GM12878 (cell line): Measurements from ENCODE around the gene MROH8. TPM values are rescaled to one million over a fixed set of nuclear protein-coding genes. Genes with fewer than 3 reads are reported as not detected.

Experiments used
- ATAC-seq: fragments of 200-7000 bp; cut with Tn5 transposase; 3 replicates; pipeline ENCODE4 v1.9.1; 2020; ENCODE audit warnings: mild to moderate bottlenecking, moderate library complexity
- BruUV-seq: library from RNA; stranded (reverse); fragments of 400-500 nt; replicated peaks from 2 replicates; lab custom pipeline; 2021; lab: Mats Ljungman, UMichigan
- CTCF ChIA-PET: fragments of 300-600 bp; sonication (Branson Sonifier 250); formaldehyde crosslinking; extraction: SDS; loops from one replicate; lab custom pipeline; 2021; ENCODE audit warnings: inconsistent platforms; lab: Yijun Ruan, JAX
- POLR2A ChIA-PET: fragments of 350-600 bp; formaldehyde crosslinking; extraction: SDS; loops from one replicate; lab custom pipeline; 2021; ENCODE audit warnings: inconsistent platforms; lab: Charles Lee
- RAD21 ChIA-PET: fragments of 300-600 bp; sonication (Branson Sonifier 250); formaldehyde crosslinking; loops from one replicate; lab custom pipeline; 2023; ENCODE audit warnings: antibody characterized with exemption; ENCODE audit not compliant: unreplicated experiment; lab: Charles Lee
- SMC1A ChIA-PET: fragments of 300-600 bp; sonication (Branson Sonifier 250); formaldehyde crosslinking; loops from one replicate; lab custom pipeline; 2023; ENCODE audit not compliant: unreplicated experiment, uncharacterized antibody; lab: Charles Lee
- DNase-seq: peaks from one replicate; pipeline ENCODE4 v3.0.0-alpha.2; 2011; ENCODE audit warnings: low read depth, low spot score
- FAIRE-seq: peaks from 3 replicates; lab custom pipeline; 2011; peaks lifted over from hg19 to GRCh38; lab: Jason Lieb, UNC
- H2AFZ ChIP-seq: 2 replicates; pipeline ENCODE4 v1.6.0; 2011; ENCODE audit warnings: low read depth, low read length, control low read depth; ENCODE audit not compliant: control insufficient read depth
- H3K27ac ChIP-seq: 2 replicates; pipeline ENCODE4 v1.5.1; 2011; ENCODE audit warnings: control low read depth; ENCODE audit not compliant: control insufficient read depth, insufficient read depth
- H3K27me3 ChIP-seq, 2 experiments: replicated peaks in 1 of 2; 2 replicates each; pipeline versions ENCODE4 v1.6.0 to v1.6.1; 2011; ENCODE audit warnings: low read length in 1 of 2; ENCODE audit not compliant: control insufficient read depth in 2 of 2, insufficient read depth in 2 of 2
- H3K36me3 ChIP-seq, 2 experiments: 2 replicates each; pipeline ENCODE4 v1.5.1; 2011; ENCODE audit warnings: low read length in 1 of 2; ENCODE audit not compliant: control insufficient read depth in 2 of 2, insufficient read depth in 2 of 2
- H3K4me1 ChIP-seq: 2 replicates; pipeline ENCODE4 v1.6.1; 2011; ENCODE audit warnings: mild to moderate bottlenecking, low read length, moderate library complexity, mixed read lengths; ENCODE audit not compliant: control insufficient read depth, insufficient read depth
- H3K4me2 ChIP-seq: 2 replicates; pipeline ENCODE4 v1.6.0; 2011; ENCODE audit warnings: control low read depth; ENCODE audit not compliant: control insufficient read depth, insufficient read depth
- H3K4me3 ChIP-seq: fragments of 200-600 bp; sonication (generic); 2 replicates; pipeline ENCODE4 v1.5.1; 2016
- H3K79me2 ChIP-seq: 2 replicates; pipeline ENCODE4 v1.6.0; 2011; ENCODE audit warnings: low read length; ENCODE audit not compliant: control insufficient read depth, insufficient read depth
- H3K9ac ChIP-seq: 2 replicates; pipeline ENCODE4 v1.8.0; 2011; ENCODE audit warnings: low read length, control low read depth, mixed read lengths; ENCODE audit not compliant: control insufficient read depth, insufficient read depth
- H3K9me3 ChIP-seq: replicated peaks from 3 replicates; pipeline ENCODE4 v1.5.1; 2011; ENCODE audit warnings: mild to moderate bottlenecking, low read length; ENCODE audit not compliant: control insufficient read depth, insufficient read depth
- H4K20me1 ChIP-seq: 2 replicates; pipeline ENCODE4 v1.6.0; 2011; ENCODE audit not compliant: control insufficient read depth, insufficient read depth
- ATF3 ChIP-seq: IDR thresholded peaks from 2 replicates; pipeline ENCODE4 v1.6.1; 2011; ENCODE audit warnings: low read depth, mild to moderate bottlenecking, low read length, moderate library complexity, borderline replicate concordance; ENCODE audit errors: extremely low read depth
- CBFB ChIP-seq: IDR thresholded peaks from 2 replicates; pipeline ENCODE4 v1.6.1; 2016; ENCODE audit warnings: antibody characterized with exemption, low read depth
- FOXM1 ChIP-seq: IDR thresholded peaks from 2 replicates; pipeline ENCODE4 v1.6.1; 2012; ENCODE audit warnings: low read depth, mild to moderate bottlenecking, inconsistent platforms, low read length, moderate library complexity
- GABPA ChIP-seq: IDR thresholded peaks from 2 replicates; pipeline ENCODE4 v1.6.1; 2014; ENCODE audit warnings: antibody characterized with exemption, low read depth, mild to moderate bottlenecking, inconsistent platforms
- HDAC2 ChIP-seq: fragments of 200-600 bp; sonication (generic); IDR thresholded peaks from 2 replicates; pipeline ENCODE4 v1.6.1; 2017
- IKZF2 ChIP-seq, 2 experiments: fragments of 450-650 bp; IDR thresholded peaks; 2 replicates each; pipeline ENCODE4 v1.6.1; 2017; ENCODE audit warnings: mild to moderate bottlenecking in 2 of 2, moderate library complexity in 2 of 2
- KAT2A ChIP-seq: conservative IDR thresholded peaks from 2 replicates; pipeline ENCODE4 v1.6.1; 2011; ENCODE audit warnings: low read depth, low read length; ENCODE audit not compliant: control insufficient read depth
- MXI1 ChIP-seq: fragments of 150-350 bp; IDR thresholded peaks from 2 replicates; pipeline ENCODE4 v1.6.1; 2011; ENCODE audit warnings: low read depth, mild to moderate bottlenecking, inconsistent platforms, low read length, improper control_type of control experiment
- MYB ChIP-seq: fragments of 150-350 bp; IDR thresholded peaks from 2 replicates; pipeline ENCODE4 v1.6.1; 2014; ENCODE audit warnings: mild to moderate bottlenecking, low read depth, low read length, borderline replicate concordance
- NR2C1 ChIP-seq: fragments of 450-650 bp; IDR thresholded peaks from 2 replicates; pipeline ENCODE4 v1.6.1; 2017; ENCODE audit warnings: antibody characterized with exemption, mild to moderate bottlenecking, moderate library complexity
- PKNOX1 ChIP-seq: fragments of 450-650 bp; IDR thresholded peaks from 2 replicates; pipeline ENCODE4 v1.6.1; 2016; ENCODE audit warnings: mild to moderate bottlenecking
- RCOR1 ChIP-seq: conservative IDR thresholded peaks from 2 replicates; pipeline ENCODE4 v1.6.1; 2012; ENCODE audit warnings: low read depth, low read length, improper control_type of control experiment
- YBX1 ChIP-seq: fragments of 450-650 bp; IDR thresholded peaks from 2 replicates; pipeline ENCODE4 v1.6.1; 2016; ENCODE audit warnings: antibody characterized with exemption
- WGBS: methylation state at CpG from one replicate; pipeline ENCODE4 v1.1.6; 2016; ENCODE audit warnings: low lambda C conversion rate; ENCODE audit not compliant: insufficient replicate concordance, insufficient coverage; ENCODE audit errors: missing lambda C conversion rate; 5-methylcytosine and 5-hydroxymethylcytosine counted together
- in situ Hi-C: fragments of 300-500 bp; cut with MboI; formaldehyde crosslinking; loops from 9 replicates; pipeline ENCODE4 v1.14.3; 2018; ENCODE audit warnings: mixed read lengths
- intact Hi-C: fragments of 100-400 bp; cut with micrococcal nuclease; formaldehyde crosslinking; loops from one replicate; pipeline ENCODE4 v1.14.2; 2022; ENCODE audit not compliant: unreplicated experiment
- polyA plus RNA-seq, 11 experiments: library from polyadenylated mRNA; depleted of rRNA in 4 of 11; unstranded in 6 of 11; stranded (reverse) in 5 of 11; fragments of >200 nt; fragmentation: Nextera tagmentation in 4 of 11; fragmentation: Illumina TruSeq in 1 of 11; extraction: Ambion mirVana in 4 of 11; extraction: Trizol in 1 of 11; gene quantifications; 1 replicate in 1 of 11; 2 replicates in 10 of 11; pipeline versions ENCODE4 v1.2.1 to v1.2.3, GENCODE V29; 2011 to 2016; ENCODE audit warnings: inconsistent platforms in 2 of 11, missing spikeins in 2 of 11, low read depth in 1 of 11
- total RNA-seq, 4 experiments: library from RNA; depleted of rRNA in 3 of 4; stranded (reverse); fragments of >200 nt in 3 of 4; fragmentation: Illumina TruSeq in 1 of 4; extraction: Trizol in 1 of 4; gene quantifications; 2 replicates each; pipeline versions ENCODE4 v1.2.1 to v1.2.3, GENCODE V29; 2013 to 2021

MROH8 gene
- total and polyA plus RNA-seq, 10 of the 15 experiments (the other 5 are each of a cell fraction or from before 2014, with no cell fraction given) = 0.16 to 2.8 (median 1.8) TPM

GRCh38 chr20:37218976-37219375, 39.6 kb upstream of the MROH8 start:
- TF ChIP-seq FOXM1 = no peak
- SMC1A ChIA-PET = no interaction called here
- H4K20me1 ChIP-seq = peaks cover 2% of the 10 kb centered on the region; the same call in 1 of the 2 replicates
- in situ Hi-C loops = no loop called here
- no peak overlapping the region for H2AFZ ChIP-seq
- RAD21 ChIA-PET = no interaction called here
- FAIRE-seq = no peak
- peaks cover 10 to 31% of the 10 kb centered on the region in 2 experiments for H3K36me3 ChIP-seq
- DNase-seq = no peak
- H3K4me1 ChIP-seq = no peaks in the 10 kb centered on the region
- no TSS peak for BruUV-seq
- ATAC-seq = no peak
- no peak overlapping the region for H3K4me2 ChIP-seq
- CTCF ChIA-PET = no interaction called here
- no peak overlapping the region for H3K9ac ChIP-seq
- POLR2A ChIA-PET = no interaction called here
- no peak overlapping the region for H3K27ac ChIP-seq
- no peak overlapping the region for H3K4me3 ChIP-seq
- WGBS = 61% methylated on average over 4 of the region's 4 CpGs
- H3K27me3 ChIP-seq = no peaks in the 10 kb centered on the region
- intact Hi-C loops = no loop called here
- H3K9me3 ChIP-seq = no peaks in the 10 kb centered on the region
- H3K79me2 ChIP-seq = no peaks in the 10 kb centered on the region

DNA sequence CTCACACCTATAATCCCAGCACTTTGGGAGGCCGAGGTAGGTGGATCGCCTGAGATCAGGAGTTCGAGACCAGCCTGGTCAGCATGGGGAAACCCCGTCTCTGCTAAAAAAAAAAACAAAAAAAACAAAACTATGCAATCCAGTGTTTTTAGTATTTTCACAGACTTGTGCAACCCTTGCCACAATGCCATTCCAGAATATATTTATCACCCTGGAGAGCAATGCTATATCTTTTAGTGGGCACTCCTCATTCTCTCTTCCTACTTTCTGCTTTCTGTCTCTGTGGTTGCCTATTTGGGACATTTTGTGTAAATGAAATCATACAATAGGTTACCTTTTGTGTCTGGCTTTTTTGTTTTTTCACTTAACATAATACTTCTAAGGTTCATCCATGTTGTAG, 39.1 kb upstream of the MROH8 start:
- in situ Hi-C loops (no loop called here), intact Hi-C loops (no loop called here)
- DNase-seq (no peak), FAIRE-seq (no peak), ATAC-seq (no peak)
- Histone ChIP-seq H3K9me3 (no peaks in the 10 kb centered on the region), H4K20me1 (peaks cover 2% of the 10 kb centered on the region; the same call in 1 of the 2 replicates), H2AFZ (no peak overlapping the region), H3K4me2 (no peak overlapping the region), H3K79me2 (no peaks in the 10 kb centered on the region), H3K36me3 (peaks cover 7 to 31% of the 10 kb centered on the region in 2 experiments), H3K27me3 (no peaks in the 10 kb centered on the region), H3K4me3 (no peak overlapping the region), H3K9ac (no peak overlapping the region), H3K27ac (no peak overlapping the region), H3K4me1 (no peaks in the 10 kb centered on the region)
- TF ChIP-seq HDAC2 = no peak
- TF ChIP-seq IKZF2 (IDR thresholded peaks at IDR 0.05) = no peak
- TF ChIP-seq YBX1 = no peak
- TF ChIP-seq GABPA = no peak
- TF ChIP-seq KAT2A = no peak
- no peak for TF ChIP-seq CBFB
- no peak for TF ChIP-seq NR2C1
- TF ChIP-seq RCOR1 = no peak
- TF ChIP-seq MXI1 = no peak
- no peak for TF ChIP-seq FOXM1
- TF ChIP-seq PKNOX1 = no peak
- no peak for TF ChIP-seq MYB
- TF ChIP-seq ATF3 = no peak
- RAD21 ChIA-PET = no interaction called here
- SMC1A ChIA-PET = no interaction called here
- BruUV-seq = no TSS peak
- CTCF ChIA-PET = no interaction called here
- POLR2A ChIA-PET = no interaction called here
- 100% methylated on average over 4 of the region's 4 CpGs for WGBS
